A549 (cell line): ENCODE results near the gene VTA1. TPM values are rescaled to one million over a fixed set of nuclear protein-coding genes. Genes with fewer than 3 reads are reported as not detected.
"Not testable (repeated sequence)": the region's sequence is repeated elsewhere in the genome, so short reads cannot be mapped to it uniquely, and the experiment has no call there.

ENCODE experiments used
- ATAC-seq, 2 experiments: fragments of 200-7000 bp in 1 of 2; fragments of >200 bp in 1 of 2; cut with Nextera tagmentation in 1 of 2; cut with Tn5 transposase in 1 of 2; 3 replicates each; pipeline versions ENCODE4 v1.8.0 to v1.9.1; 2018 to 2020; ENCODE audit warnings: mild to moderate bottlenecking in 1 of 2, moderate library complexity in 1 of 2
- CTCF ChIA-PET: fragments of 300-600 bp; sonication (Branson Sonifier 250); formaldehyde crosslinking; extraction: SDS; loops from one replicate; lab custom pipeline; 2021; ENCODE audit warnings: antibody characterized with exemption, inconsistent platforms; lab: Yijun Ruan, JAX
- POLR2A ChIA-PET: fragments of 350-600 bp; formaldehyde crosslinking; extraction: SDS; loops from one replicate; lab custom pipeline; 2021; ENCODE audit warnings: antibody characterized with exemption, inconsistent platforms; lab: Yijun Ruan, JAX
- DNase-seq, 2 experiments: peaks; one replicate each; pipeline versions ENCODE4 v3.0.0 to v3.0.0-alpha.2; 2011 to 2016; ENCODE audit warnings: low read depth in 1 of 2, low spot score in 1 of 2
- FAIRE-seq: peaks from 2 replicates; lab custom pipeline; 2011; peaks lifted over from hg19 to GRCh38; lab: Jason Lieb, UNC
- H3K27ac ChIP-seq, 2 experiments: fragments of >200 bp; sonication (Bioruptor Twin); formaldehyde crosslinking; 3 replicates each; pipeline ENCODE4 v1.5.1; 2016 to 2017
- H3K4me1 ChIP-seq: fragments of >200 bp; sonication (Bioruptor Twin); formaldehyde crosslinking; 3 replicates; pipeline ENCODE4 v1.6.1; 2016
- H3K4me2 ChIP-seq: fragments of >200 bp; sonication (Bioruptor Twin); formaldehyde crosslinking; 3 replicates; pipeline ENCODE4 v1.6.1; 2016
- H3K4me3 ChIP-seq: fragments of >200 bp; sonication (Bioruptor Twin); formaldehyde crosslinking; 3 replicates; pipeline ENCODE4 v1.5.1; 2016
- H3K9me3 ChIP-seq: fragments of >200 bp; sonication (Bioruptor Twin); formaldehyde crosslinking; 3 replicates; pipeline ENCODE4 v1.6.1; 2016
- BHLHE40 ChIP-seq: IDR thresholded peaks from 2 replicates; pipeline ENCODE4 v1.6.1; 2012; ENCODE audit warnings: low read depth, low read length, inconsistent platforms
- CHD4 ChIP-seq: fragments of 200-600 bp; sonication (generic); IDR thresholded peaks from 2 replicates; pipeline ENCODE4 v1.6.1; 2016; ENCODE audit warnings: antibody characterized with exemption, mild to moderate bottlenecking, borderline replicate concordance
- CTCF ChIP-seq: fragments of >200 bp; sonication (Bioruptor Twin); formaldehyde crosslinking; IDR thresholded peaks from 3 replicates; pipeline ENCODE4 v1.5.1; 2016
- GATA3 ChIP-seq: IDR thresholded peaks from 2 replicates; pipeline ENCODE4 v1.6.1; 2012; ENCODE audit warnings: borderline replicate concordance
- HEYL ChIP-seq: fragments of 250-450 bp; sonication (Bioruptor Pico); IDR thresholded peaks from 2 replicates; pipeline ENCODE4 v1.8.0; 2021; ENCODE audit warnings: mild to moderate bottlenecking, moderate library complexity
- JUN ChIP-seq, 2 experiments: fragments of >200 bp; sonication (Bioruptor Twin); formaldehyde crosslinking; IDR thresholded peaks; 2 replicates in 1 of 2; 3 replicates in 1 of 2; pipeline ENCODE4 v1.6.1; 2016 to 2017
- JUNB ChIP-seq: fragments of >200 bp; sonication (Bioruptor Twin); formaldehyde crosslinking; IDR thresholded peaks from 2 replicates; pipeline ENCODE4 v1.6.1; 2016
- KDM5A ChIP-seq: fragments of 200-600 bp; sonication (generic); IDR thresholded peaks from 2 replicates; pipeline ENCODE4 v1.6.1; 2016; ENCODE audit warnings: antibody characterized with exemption, mild to moderate bottlenecking
- MAFK ChIP-seq: fragments of 450-650 bp; IDR thresholded peaks from 2 replicates; pipeline ENCODE4 v1.6.1; 2014; ENCODE audit not compliant: partially characterized antibody
- MAX ChIP-seq: IDR thresholded peaks from 2 replicates; pipeline ENCODE4 v1.6.1; 2012
- MYC ChIP-seq: IDR thresholded peaks from 2 replicates; pipeline ENCODE4 v1.6.1; 2012; ENCODE audit warnings: mild to moderate bottlenecking, inconsistent platforms, low read length, improper control_type of control experiment, borderline replicate concordance
- PHF8 ChIP-seq: fragments of 200-600 bp; sonication (generic); IDR thresholded peaks from 2 replicates; pipeline ENCODE4 v1.6.1; 2016; ENCODE audit warnings: low read depth, mild to moderate bottlenecking, antibody characterized with exemption, moderate library complexity, borderline replicate concordance
- POLR2A ChIP-seq: IDR thresholded peaks from 2 replicates; pipeline ENCODE4 v1.6.1; 2012; ENCODE audit warnings: mild to moderate bottlenecking, low read length
- RAD21 ChIP-seq, 2 experiments: fragments of >200 bp in 1 of 2; sonication (Bioruptor Twin) in 1 of 2; formaldehyde crosslinking in 1 of 2; IDR thresholded peaks in 1 of 2; conservative IDR thresholded peaks in 1 of 2; 2 replicates in 1 of 2; 3 replicates in 1 of 2; pipeline ENCODE4 v1.6.1; 2012 to 2018; ENCODE audit warnings: inconsistent platforms in 1 of 2
- SMC3 ChIP-seq: fragments of >200 bp; sonication (Bioruptor Twin); formaldehyde crosslinking; IDR thresholded peaks from 3 replicates; pipeline ENCODE4 v1.6.1; 2018; ENCODE audit warnings: inconsistent platforms
- WGBS: methylation state at CpG from one replicate; pipeline ENCODE4 v1.1.6; 2017; ENCODE audit errors: missing lambda C conversion rate; 5-methylcytosine and 5-hydroxymethylcytosine counted together
- polyA minus RNA-seq: library from RNA; depleted of rRNA, polyadenylated mRNA; stranded (reverse); fragments of >200 nt; gene quantifications from 2 replicates; pipeline ENCODE4 v1.2.3, GENCODE V29; 2011; rRNA and poly(A)+ RNA removed
- polyA plus RNA-seq, 4 experiments: library from polyadenylated mRNA; depleted of rRNA in 3 of 4; stranded (reverse); fragments of >200 nt; fragmentation: RNase III in 1 of 4; extraction: RNeasy Plus Mini Kit Qiagen cat#74134 plus additional on column Dnase treatment in 1 of 4; gene quantifications; 2 replicates in 3 of 4; 3 replicates in 1 of 4; pipeline ENCODE4 v1.2.3, GENCODE V29; 2011 to 2017
- TF ChIP-seq, protein P1 (sequence below): fragments of >200 bp; sonication (Bioruptor Twin); formaldehyde crosslinking; IDR thresholded peaks from 3 replicates; pipeline ENCODE4 v1.6.1; 2016
- TF ChIP-seq, protein P2 (sequence below): fragments of 250-450 bp; sonication (Bioruptor Pico); IDR thresholded peaks from 2 replicates; pipeline ENCODE4 v1.5.0; 2021; ENCODE audit warnings: mild to moderate bottlenecking, moderate library complexity, borderline replicate concordance

Gene VTA1, protein sequence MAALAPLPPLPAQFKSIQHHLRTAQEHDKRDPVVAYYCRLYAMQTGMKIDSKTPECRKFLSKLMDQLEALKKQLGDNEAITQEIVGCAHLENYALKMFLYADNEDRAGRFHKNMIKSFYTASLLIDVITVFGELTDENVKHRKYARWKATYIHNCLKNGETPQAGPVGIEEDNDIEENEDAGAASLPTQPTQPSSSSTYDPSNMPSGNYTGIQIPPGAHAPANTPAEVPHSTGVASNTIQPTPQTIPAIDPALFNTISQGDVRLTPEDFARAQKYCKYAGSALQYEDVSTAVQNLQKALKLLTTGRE
- 85.3 and 88.0 TPM in 2 replicates for polyA plus RNA-seq (2011; rRNA removed)
- polyA plus RNA-seq (2012; cell fraction: cytosol; rRNA removed), result 34.8 and 35.2 TPM in 2 replicates
- 14.5 and 16.2 TPM in 2 replicates for polyA plus RNA-seq (2012; cell fraction: nucleus; rRNA removed)
- 44.3 to 49.0 TPM (median 45.7 TPM) in 3 replicates for polyA plus RNA-seq (2017; fragmentation: RNase III; extraction: RNeasy Plus Mini Kit Qiagen cat#74134 plus additional on column Dnase treatment)
- 53.0 and 60.3 TPM in 2 replicates for polyA minus RNA-seq

GRCh38 chr6:142146828-142147662, at the start of gene VTA1, which contains the start of gene NMBR:
Gene VTA1, plus strand, starts transcription at chr6:142147263. Its CDS starts 25 bp downstream, at chr6:142147288.
Gene NMBR, minus strand, starts transcription at chr6:142147122. Its CDS starts 58,464 bp downstream, at chr6:142088658.
- TF ChIP-seq MAFK (no peak), RAD21 (conservative IDR thresholded peaks at IDR 0.05 in 1 of 2, IDR thresholded peaks at IDR 0.05 in 1 of 2) (peak; percentile 91 to 92), CHD4 (no peak), POLR2A (peak; percentile 64), MYC (peak; percentile 50; the same call in 1 of the 2 replicates), JUN (IDR thresholded peaks at IDR 0.05) (peak; percentile 44 to 82; a peak in 2 of 5 replicates), BHLHE40 (0 out of 2 replicates have a peak, but pooled peaks have one; percentile 11), HEYL (no peak), GATA3 (no peak), KDM5A (peak; percentile 80), MAX (peak; percentile 85), SMC3 (peak; percentile 81), CTCF (peak; percentile 90), PHF8 (peak; percentile 57; the same call in 1 of the 2 replicates), JUNB (no peak)
- TF ChIP-seq, protein P1, sequence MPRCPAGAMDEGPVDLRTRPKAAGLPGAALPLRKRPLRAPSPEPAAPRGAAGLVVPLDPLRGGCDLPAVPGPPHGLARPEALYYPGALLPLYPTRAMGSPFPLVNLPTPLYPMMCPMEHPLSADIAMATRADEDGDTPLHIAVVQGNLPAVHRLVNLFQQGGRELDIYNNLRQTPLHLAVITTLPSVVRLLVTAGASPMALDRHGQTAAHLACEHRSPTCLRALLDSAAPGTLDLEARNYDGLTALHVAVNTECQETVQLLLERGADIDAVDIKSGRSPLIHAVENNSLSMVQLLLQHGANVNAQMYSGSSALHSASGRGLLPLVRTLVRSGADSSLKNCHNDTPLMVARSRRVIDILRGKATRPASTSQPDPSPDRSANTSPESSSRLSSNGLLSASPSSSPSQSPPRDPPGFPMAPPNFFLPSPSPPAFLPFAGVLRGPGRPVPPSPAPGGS, result peak; percentile 48; the same call in 1 of the 3 replicates
- TF ChIP-seq, protein P2, sequence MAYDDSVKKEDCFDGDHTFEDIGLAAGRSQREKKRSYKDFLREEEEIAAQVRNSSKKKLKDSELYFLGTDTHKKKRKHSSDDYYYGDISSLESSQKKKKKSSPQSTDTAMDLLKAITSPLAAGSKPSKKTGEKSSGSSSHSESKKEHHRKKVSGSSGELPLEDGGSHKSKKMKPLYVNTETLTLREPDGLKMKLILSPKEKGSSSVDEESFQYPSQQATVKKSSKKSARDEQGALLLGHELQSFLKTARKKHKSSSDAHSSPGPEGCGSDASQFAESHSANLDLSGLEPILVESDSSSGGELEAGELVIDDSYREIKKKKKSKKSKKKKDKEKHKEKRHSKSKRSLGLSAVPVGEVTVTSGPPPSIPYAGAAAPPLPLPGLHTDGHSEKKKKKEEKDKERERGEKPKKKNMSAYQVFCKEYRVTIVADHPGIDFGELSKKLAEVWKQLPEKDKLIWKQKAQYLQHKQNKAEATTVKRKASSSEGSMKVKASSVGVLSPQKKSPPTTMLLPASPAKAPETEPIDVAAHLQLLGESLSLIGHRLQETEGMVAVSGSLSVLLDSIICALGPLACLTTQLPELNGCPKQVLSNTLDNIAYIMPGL, result no peak
- H3K9me3 ChIP-seq, result no peaks in the 10 kb centered on the region
- H3K4me1 ChIP-seq, result peaks cover 20% of the 10 kb centered on the region; the same call in 2 of the 3 replicates
- ATAC-seq (peak; percentile 100), DNase-seq (peak; percentile 83 to 99), FAIRE-seq (peak; percentile 77)
- 3% methylated on average over 32 of the region's 38 CpGs for WGBS
- peak within 1 kb of the TSS; percentile 78 for H3K4me3 ChIP-seq
- ChIA-PET POLR2A (interaction anchor here (0.6 kb wide), 1 partner anchor 229 kb away, joined by 4 read pairs; no protein-coding TSS in a partner anchor), CTCF (interaction anchor here (0.8 to 3.0 kb wide), 21 partner anchors 9 to 335 kb away, joined by 3 to 21 read pairs (median 4); no protein-coding TSS in a partner anchor)
- H3K27ac ChIP-seq, result peak within 1 kb of the TSS; percentile 78 to 91
- peak within 1 kb of the TSS; percentile 90 for H3K4me2 ChIP-seq

DNA sequence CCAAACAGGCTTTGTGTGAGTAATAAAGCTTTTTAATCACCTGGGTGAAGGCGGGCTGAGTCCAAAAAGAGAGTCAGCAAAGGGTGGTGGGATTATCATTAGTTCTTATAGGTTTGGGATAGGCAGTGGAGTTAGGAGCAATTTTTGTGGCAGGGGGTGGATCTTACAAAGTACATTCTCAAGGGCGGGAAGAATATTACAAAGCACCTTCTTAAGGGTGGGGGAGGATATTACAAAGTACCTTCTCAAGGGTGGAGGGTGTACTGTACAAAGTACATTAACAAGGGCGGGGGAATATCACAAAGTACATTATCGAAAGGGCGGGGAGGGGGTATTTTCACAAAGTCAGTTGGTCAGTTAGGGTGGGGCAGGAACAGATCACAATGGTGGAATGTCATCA, 42.2 kb upstream of the VTA1 start:
- 73% methylated on average over 5 of the region's 5 CpGs for WGBS
- H3K27ac ChIP-seq, H3K9me3 ChIP-seq, H3K4me1 ChIP-seq, H3K4me2 ChIP-seq, POLR2A ChIA-PET, H3K4me3 ChIP-seq, ATAC-seq, DNase-seq, FAIRE-seq: not testable (repeated sequence)
- CTCF ChIA-PET, result interaction anchor here (1.1 kb wide), 1 partner anchor 108 kb away, joined by 3 read pairs; no protein-coding TSS in a partner anchor

DNA sequence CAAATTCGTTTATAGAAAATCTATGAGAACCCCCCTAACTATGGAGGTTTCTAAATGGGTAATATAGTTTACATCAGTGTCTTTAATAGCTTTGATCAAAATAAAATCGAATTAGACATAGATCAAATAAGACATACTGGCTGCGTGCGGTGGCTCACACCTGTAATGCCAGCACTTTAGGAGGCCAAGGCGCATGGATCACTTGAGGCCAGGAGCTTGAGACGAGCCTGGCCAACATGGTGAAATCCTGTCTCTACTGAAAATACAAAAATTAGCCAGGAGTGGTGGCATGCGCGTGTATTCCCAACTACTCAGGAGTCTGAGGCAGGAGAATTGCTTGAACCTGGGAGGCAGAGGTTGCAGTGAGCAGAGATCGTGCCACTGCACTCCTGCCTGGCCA, 36.2 kb upstream of the VTA1 start:
- ATAC-seq, H3K4me1 ChIP-seq, POLR2A ChIA-PET, FAIRE-seq, H3K27ac ChIP-seq, H3K4me3 ChIP-seq, DNase-seq, H3K9me3 ChIP-seq, H3K4me2 ChIP-seq: not testable (repeated sequence)
- CTCF ChIA-PET, result interaction anchor here (3.0 to 4.0 kb wide), 2 partner anchors 121 to 434 kb away, joined by 10 to 19 read pairs; no protein-coding TSS in a partner anchor
- 62% methylated on average over 7 of the region's 9 CpGs for WGBS
